K562 (cell line): ENCODE results near the gene AK4. TPM values are rescaled to one million over a fixed set of nuclear protein-coding genes. Genes with fewer than 3 reads are reported as not detected.
A peak's percentile ranks its signal among the peaks of the same experiment; 100 is the strongest.

Experiments
- CBX3 ChIP-seq, 2 experiments: IDR thresholded peaks; 1 replicate in 1 of 2; 2 replicates in 1 of 2; pipeline ENCODE4 v1.6.1; 2012; ENCODE audit warnings: inconsistent platforms in 2 of 2, low read length in 2 of 2, borderline replicate concordance in 1 of 2, control low read depth in 1 of 2
- GATAD2B ChIP-seq: fragments of 450-650 bp; IDR thresholded peaks from 2 replicates; pipeline ENCODE4 v1.6.1; 2017; ENCODE audit warnings: mild to moderate bottlenecking, borderline replicate concordance
- GTF2E2 ChIP-seq: fragments of 200-800 bp; sonication (Bioruptor generic); IDR thresholded peaks from 2 replicates; pipeline ENCODE4 v1.6.1; 2016; ENCODE audit warnings: missing genetic modification characterization, missing compliant biosample characterization
- HMBOX1 ChIP-seq: sonication (generic); IDR thresholded peaks from 2 replicates; pipeline ENCODE4 v1.6.1; 2016
- KDM1A ChIP-seq, 2 experiments: fragments of 450-650 bp; IDR thresholded peaks; 2 replicates each; pipeline ENCODE4 v1.6.1; 2016; ENCODE audit warnings: mild to moderate bottlenecking in 2 of 2
- KDM4B ChIP-seq, 2 experiments: fragments of 450-650 bp in 1 of 2; sonication (generic) in 1 of 2; IDR thresholded peaks; 2 replicates each; pipeline ENCODE4 v1.6.1; 2016 to 2017; ENCODE audit warnings: borderline replicate concordance in 2 of 2, antibody characterized with exemption in 1 of 2, low read depth in 1 of 2, mild to moderate bottlenecking in 1 of 2
- L3MBTL2 ChIP-seq: fragments of 450-650 bp; IDR thresholded peaks from 2 replicates; pipeline ENCODE4 v1.6.1; 2016; ENCODE audit warnings: mild to moderate bottlenecking, moderate library complexity
- MYC ChIP-seq, 2 experiments: fragments of 250-450 bp in 1 of 2; sonication (Bioruptor Pico) in 1 of 2; IDR thresholded peaks; 2 replicates each; pipeline versions ENCODE4 v1.5.1 to v1.6.1; 2012 to 2021; ENCODE audit warnings: low read depth in 2 of 2, borderline replicate concordance in 1 of 2, improper control_type of control experiment in 1 of 2, low read length in 1 of 2, mild to moderate bottlenecking in 1 of 2, moderate library complexity in 1 of 2
- NFATC3 ChIP-seq: fragments of 450-650 bp; IDR thresholded peaks from 2 replicates; pipeline ENCODE4 v1.6.1; 2017; ENCODE audit warnings: mild to moderate bottlenecking
- NR2C2 ChIP-seq, 2 experiments: fragments of 200-800 bp in 1 of 2; sonication (Bioruptor generic) in 1 of 2; sonication (generic) in 1 of 2; formaldehyde crosslinking in 1 of 2; IDR thresholded peaks; 2 replicates each; pipeline versions ENCODE4 v1.6.1 to v1.8.0; 2016 to 2022; ENCODE audit warnings: mild to moderate bottlenecking in 1 of 2, missing compliant biosample characterization in 1 of 2, missing genetic modification characterization in 1 of 2, missing genetic modification reagents in 1 of 2
- POLR2A ChIP-seq: fragments of 450-650 bp; conservative IDR thresholded peaks from 2 replicates; pipeline ENCODE4 v1.6.1; 2016
- RCOR1 ChIP-seq, 2 experiments: IDR thresholded peaks; 2 replicates each; pipeline ENCODE4 v1.6.1; 2012; ENCODE audit warnings: low read depth in 2 of 2, low read length in 2 of 2, borderline replicate concordance in 1 of 2, improper control_type of control experiment in 1 of 2
- TARDBP ChIP-seq: fragments of 450-650 bp; IDR thresholded peaks from 2 replicates; pipeline ENCODE4 v1.6.1; 2016
- TBL1XR1 ChIP-seq, 2 experiments: IDR thresholded peaks; 2 replicates each; pipeline ENCODE4 v1.6.1; 2012; ENCODE audit warnings: improper control_type of control experiment in 2 of 2, low read length in 2 of 2, mild to moderate bottlenecking in 1 of 2
- TSC22D4 ChIP-seq: fragments of 450-650 bp; IDR thresholded peaks from 2 replicates; pipeline ENCODE4 v1.6.1; 2016; ENCODE audit warnings: missing genetic modification characterization, missing biosample characterization, control low read depth
- ZNF140 ChIP-seq: fragments of 250-450 bp; sonication (Bioruptor Pico); IDR thresholded peaks from 2 replicates; pipeline ENCODE4 v1.8.0; 2021; ENCODE audit warnings: moderate library complexity, mild to moderate bottlenecking, inconsistent platforms
- ZNF589 ChIP-seq: fragments of 200-800 bp; sonication (Bioruptor generic); IDR thresholded peaks from 2 replicates; pipeline ENCODE4 v1.6.1; 2016; ENCODE audit warnings: low read depth, missing genetic modification characterization, missing compliant biosample characterization
- polyA plus RNA-seq, 8 experiments: library from polyadenylated mRNA; depleted of rRNA in 4 of 8; stranded (reverse) in 5 of 8; unstranded in 3 of 8; fragments of >200 nt; fragmentation: Nextera tagmentation in 2 of 8; fragmentation: Illumina TruSeq in 1 of 8; extraction: Ambion mirVana in 2 of 8; extraction: Trizol in 1 of 8; gene quantifications; 2 replicates each; pipeline versions ENCODE4 v1.2.1 to v1.2.3, GENCODE V29; 2011 to 2014; ENCODE audit warnings: inconsistent platforms in 1 of 8, missing spikeins in 1 of 8
- total RNA-seq, 7 experiments: library from RNA; depleted of rRNA in 6 of 7; stranded (reverse); fragments of >200 nt in 6 of 7; fragmentation: Illumina TruSeq in 2 of 7; extraction: Trizol in 2 of 7; gene quantifications; 2 replicates each; pipeline versions ENCODE4 v1.2.1 to v1.2.3, GENCODE V29; 2011 to 2021; ENCODE audit warnings: low replicate concordance in 1 of 7
- TF ChIP-seq, protein P1 (sequence below), 2 experiments: fragments of 450-650 bp in 1 of 2; sonication (generic) in 1 of 2; formaldehyde crosslinking in 1 of 2; IDR thresholded peaks; 2 replicates each; pipeline versions ENCODE4 v1.7.1 to v1.9.0; 2016 to 2022; ENCODE audit warnings: inconsistent platforms in 1 of 2, mild to moderate bottlenecking in 1 of 2, missing genetic modification reagents in 1 of 2

The AK4 gene
- total and polyA plus RNA-seq, 9 of the 15 experiments (the other 6 are each of a cell fraction or from before 2014, with no cell fraction given), result 10.4 to 96.6 (median 21.5) TPM

GRCh38 chr1:65253800-65254319 lies 105.9 kb downstream of the AK4 start (continued):
- TF ChIP-seq, protein P1, sequence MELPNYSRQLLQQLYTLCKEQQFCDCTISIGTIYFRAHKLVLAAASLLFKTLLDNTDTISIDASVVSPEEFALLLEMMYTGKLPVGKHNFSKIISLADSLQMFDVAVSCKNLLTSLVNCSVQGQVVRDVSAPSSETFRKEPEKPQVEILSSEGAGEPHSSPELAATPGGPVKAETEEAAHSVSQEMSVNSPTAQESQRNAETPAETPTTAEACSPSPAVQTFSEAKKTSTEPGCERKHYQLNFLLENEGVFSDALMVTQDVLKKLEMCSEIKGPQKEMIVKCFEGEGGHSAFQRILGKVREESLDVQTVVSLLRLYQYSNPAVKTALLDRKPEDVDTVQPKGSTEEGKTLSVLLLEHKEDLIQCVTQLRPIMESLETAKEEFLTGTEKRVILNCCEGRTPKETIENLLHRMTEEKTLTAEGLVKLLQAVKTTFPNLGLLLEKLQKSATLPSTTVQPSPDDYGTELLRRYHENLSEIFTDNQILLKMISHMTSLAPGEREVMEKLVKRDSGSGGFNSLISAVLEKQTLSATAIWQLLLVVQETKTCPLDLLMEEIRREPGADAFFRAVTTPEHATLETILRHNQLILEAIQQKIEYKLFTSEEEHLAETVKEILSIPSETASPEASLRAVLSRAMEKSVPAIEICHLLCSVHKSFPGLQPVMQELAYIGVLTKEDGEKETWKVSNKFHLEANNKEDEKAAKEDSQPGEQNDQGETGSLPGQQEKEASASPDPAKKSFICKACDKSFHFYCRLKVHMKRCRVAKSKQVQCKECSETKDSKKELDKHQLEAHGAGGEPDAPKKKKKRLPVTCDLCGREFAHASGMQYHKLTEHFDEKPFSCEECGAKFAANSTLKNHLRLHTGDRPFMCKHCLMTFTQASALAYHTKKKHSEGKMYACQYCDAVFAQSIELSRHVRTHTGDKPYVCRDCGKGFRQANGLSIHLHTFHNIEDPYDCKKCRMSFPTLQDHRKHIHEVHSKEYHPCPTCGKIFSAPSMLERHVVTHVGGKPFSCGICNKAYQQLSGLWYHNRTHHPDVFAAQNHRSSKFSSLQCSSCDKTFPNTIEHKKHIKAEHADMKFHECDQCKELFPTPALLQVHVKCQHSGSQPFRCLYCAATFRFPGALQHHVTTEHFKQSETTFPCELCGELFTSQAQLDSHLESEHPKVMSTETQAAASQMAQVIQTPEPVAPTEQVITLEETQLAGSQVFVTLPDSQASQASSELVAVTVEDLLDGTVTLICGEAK (IDR thresholded peaks at IDR 0.05), result peak; percentile 10; the same call in 1 of the 2 replicates
- TF ChIP-seq, protein P1 (CRISPR knock-in tag; IDR thresholded peaks at IDR 0.05), result no peak
- TF ChIP-seq TSC22D4 (tag) (no peak), KDM1A (IDR thresholded peaks at IDR 0.05) (peak; percentile 56 to 82; a peak in 3 of 4 replicates), TARDBP (no peak), GTF2E2 (tag) (no peak), ZNF589 (CRISPR knock-in tag) (peak; percentile 72; the same call in 1 of the 2 replicates), TBL1XR1 (IDR thresholded peaks at IDR 0.05; ENCODE audit: low read length in 2 of 2) (no peak), CBX3 (IDR thresholded peaks at IDR 0.05; ENCODE audit: borderline replicate concordance in 1 of 2, low read length in 2 of 2) (no peak), NFATC3 (no peak), HMBOX1 (no peak), GATAD2B (no peak), POLR2A (peak; percentile 76), ZNF140 (CRISPR knock-in tag) (no peak), RCOR1 (IDR thresholded peaks at IDR 0.05; ENCODE audit: borderline replicate concordance in 1 of 2, low read depth in 2 of 2, low read length in 2 of 2) (0 out of 4 replicates have a peak, but pooled peaks of 1 of the 2 experiments have one; percentile 17), NR2C2 (CRISPR knock-in tag; IDR thresholded peaks at IDR 0.05) (no peak), NR2C2 (tag; IDR thresholded peaks at IDR 0.05) (0 out of 2 replicates have a peak, but pooled peaks have one; percentile 9), KDM4B (IDR thresholded peaks at IDR 0.05; ENCODE audit: borderline replicate concordance in 2 of 2, low read depth in 1 of 2) (no peak), L3MBTL2 (peak; percentile 68; the same call in 1 of the 2 replicates), MYC (IDR thresholded peaks at IDR 0.05; ENCODE audit: low read depth, low read length) (no peak), MYC (CRISPR knock-in tag; IDR thresholded peaks at IDR 0.05; ENCODE audit: borderline replicate concordance, low read depth) (no peak)
